Measurements from ENCODE around the gene SLC25A33.

- no peak for TF ChIP-seq CTCF (conservative IDR thresholded peaks at IDR 0.05; ENCODE audit: low read depth, low read length)
- TF ChIP-seq EZH2 (IDR thresholded peaks at IDR 0.05; ENCODE audit: borderline replicate concordance, low read depth, low read length, poor library complexity, severe bottlenecking) = no peak
Observed at GRCh38 chr1:9597361-9598315, 58.4 kb downstream of the SLC25A33 start.

All from A673 (cell line).